Thoracic aorta (tissue), 2 donors: ENCODE measurements around the gene ATP2B2. TPM values are rescaled to one million over a fixed set of nuclear protein-coding genes. Genes with fewer than 3 reads are reported as not detected.

Experiments
- ATAC-seq: fragments of 150-250 bp; one replicate; pipeline ENCODE4 v1.8.0; 2017; ENCODE audit warnings: low read depth; ENCODE audit not compliant: insufficient number of reproducible peaks, low FRiP score
- DNase-seq: peaks from one replicate; pipeline ENCODE4 v3.0.0-alpha.2; 2020; ENCODE audit warnings: low spot score
- H3K27ac ChIP-seq, 2 donors: fragments of 200-600 bp; sonication (generic); 1 replicate in 1 of 2; 2 replicates in 1 of 2; pipeline ENCODE4 v1.5.1; 2016; ENCODE audit warnings: mild to moderate bottlenecking in 2 of 2, moderate library complexity in 2 of 2
- H3K27me3 ChIP-seq: fragments of 200-600 bp; sonication (generic); replicated peaks from 2 replicates; pipeline ENCODE4 v1.6.0; 2016; ENCODE audit warnings: mild to moderate bottlenecking; ENCODE audit not compliant: insufficient read depth
- H3K36me3 ChIP-seq: fragments of 200-600 bp; sonication (generic); one replicate; pipeline ENCODE4 v1.5.1; 2016
- H3K4me1 ChIP-seq, 2 donors: fragments of 200-600 bp; sonication (generic); 1 replicate in 1 of 2; 2 replicates in 1 of 2; pipeline versions ENCODE4 v1.5.1 to v1.6.0; 2016; ENCODE audit warnings: low read depth in 2 of 2, mild to moderate bottlenecking in 1 of 2; ENCODE audit not compliant: control insufficient read depth in 1 of 2
- H3K4me3 ChIP-seq: fragments of 200-600 bp; sonication (generic); 2 replicates; pipeline ENCODE4 v1.5.1; 2016; ENCODE audit warnings: mild to moderate bottlenecking
- H3K9me3 ChIP-seq: fragments of 200-600 bp; sonication (generic); 2 replicates; pipeline ENCODE4 v1.5.1; 2016
- CTCF ChIP-seq: fragments of 200-600 bp; sonication (generic); IDR thresholded peaks from one replicate; pipeline ENCODE4 v1.5.1; 2019; ENCODE audit warnings: antibody characterized with exemption
- total RNA-seq, 2 donors: library from RNA; depleted of rRNA; stranded (reverse); fragments of >200 nt; gene quantifications; one replicate each; pipeline versions ENCODE4 v1.1.0 to v1.2.3, GENCODE V29; 2016

Gene ATP2B2
- total RNA-seq, 2 donors from 2014 or later, result not detected

GRCh38 chr3:10420745-10421475, 84.5 kb downstream of the ATP2B2 start:
- ATAC-seq (no peak), DNase-seq (no peak)
- Histone ChIP-seq H3K9me3 (no peaks in the 10 kb centered on the region), H3K27me3 (no peaks in the 10 kb centered on the region), H3K36me3 (no peaks in the 10 kb centered on the region), H3K4me3 (no peak overlapping the region), H3K4me1 (no peaks in the 10 kb centered on the region), H3K27ac (no peak overlapping the region)
- TF ChIP-seq CTCF, result no peak

GRCh38 chr3:10419637-10420232, 85.7 kb downstream of the ATP2B2 start:
- TF ChIP-seq CTCF, result no peak
- DNase-seq (no peak), ATAC-seq (no peak)
- no peak overlapping the region for H3K27ac ChIP-seq
- no peak overlapping the region for H3K4me3 ChIP-seq
- no peaks in the 10 kb centered on the region for H3K4me1 ChIP-seq
- no peaks in the 10 kb centered on the region for H3K27me3 ChIP-seq
- no peaks in the 10 kb centered on the region for H3K36me3 ChIP-seq
- H3K9me3 ChIP-seq, result no peaks in the 10 kb centered on the region

GRCh38 chr3:10417847-10418246, 87.5 kb downstream of the ATP2B2 start:
- Histone ChIP-seq H3K4me3 (no peak overlapping the region), H3K27ac (no peak overlapping the region), H3K36me3 (no peaks in the 10 kb centered on the region), H3K27me3 (no peaks in the 10 kb centered on the region), H3K9me3 (no peaks in the 10 kb centered on the region), H3K4me1 (no peaks in the 10 kb centered on the region)
- TF ChIP-seq CTCF, result no peak
- DNase-seq, result no peak
- no peak for ATAC-seq

- DNase-seq, result no peak
- ATAC-seq, result no peak
- Histone ChIP-seq H3K4me1 (no peaks in the 10 kb centered on the region), H3K27me3 (no peaks in the 10 kb centered on the region), H3K36me3 (no peaks in the 10 kb centered on the region), H3K27ac (no peak overlapping the region), H3K4me3 (no peak overlapping the region), H3K9me3 (no peaks in the 10 kb centered on the region)
- TF ChIP-seq CTCF, result no peak
These were observed 88.6 kb downstream of the ATP2B2 start for GRCh38 chr3:10416730-10417300.

- H3K4me1 ChIP-seq, result no peaks in the 10 kb centered on the region
- no peaks in the 10 kb centered on the region for H3K36me3 ChIP-seq
- H3K9me3 ChIP-seq, result no peaks in the 10 kb centered on the region
- DNase-seq (no peak), ATAC-seq (no peak)
- TF ChIP-seq CTCF, result no peak
- no peaks in the 10 kb centered on the region for H3K27me3 ChIP-seq
- no peak overlapping the region for H3K4me3 ChIP-seq
- no peak overlapping the region for H3K27ac ChIP-seq
These were observed 92.3 kb downstream of the ATP2B2 start for GRCh38 chr3:10413041-10413440.
